PC-9 (cell line): ENCODE data around the gene IRX4. TPM values are rescaled to one million over a fixed set of nuclear protein-coding genes. Genes with fewer than 3 reads are reported as not detected.

Experiments used
- BruUV-seq: library from RNA; stranded (reverse); fragments of 400-500 nt; replicated peaks from 2 replicates; lab custom pipeline; 2021; lab: Mats Ljungman, UMichigan
- CTCF ChIA-PET: fragments of 300-600 bp; sonication (Branson Sonifier 250); formaldehyde crosslinking; loops from one replicate; lab custom pipeline; 2022; ENCODE audit warnings: antibody characterized with exemption; lab: Charles Lee
- POLR2A ChIA-PET: fragments of 300-600 bp; sonication (Branson Sonifier 250); formaldehyde crosslinking; loops from one replicate; lab custom pipeline; 2022; ENCODE audit warnings: antibody characterized with exemption; ENCODE audit not compliant: unreplicated experiment; lab: Charles Lee
- DNase-seq, 2 experiments: peaks; one replicate each; pipeline versions ENCODE4 v3.0.0 to v3.0.0-alpha.2; 2015 to 2022; ENCODE audit warnings: mixed read lengths in 1 of 2
- H2AFZ ChIP-seq: fragments of 200-600 bp; sonication (generic); 2 replicates; pipeline ENCODE4 v1.8.1; 2017; ENCODE audit warnings: antibody characterized with exemption
- H3F3A ChIP-seq: fragments of 200-600 bp; sonication (generic); 2 replicates; pipeline ENCODE4 v1.8.1; 2017; ENCODE audit warnings: antibody characterized with exemption, mild to moderate bottlenecking, low read depth; ENCODE audit not compliant: insufficient read depth
- H3K27ac ChIP-seq: fragments of 200-600 bp; sonication (generic); 2 replicates; pipeline ENCODE4 v1.6.1; 2016; ENCODE audit warnings: mixed run types
- H3K27me3 ChIP-seq: fragments of 200-600 bp; sonication (generic); 2 replicates; pipeline ENCODE4 v1.6.1; 2016; ENCODE audit warnings: low read depth, mixed run types; ENCODE audit not compliant: insufficient read depth
- H3K36me3 ChIP-seq: fragments of 200-600 bp; sonication (generic); 2 replicates; pipeline ENCODE4 v1.6.1; 2016; ENCODE audit warnings: low read depth, mixed run types
- H3K4me1 ChIP-seq: fragments of 200-600 bp; sonication (generic); replicated peaks from 2 replicates; pipeline ENCODE4 v1.6.1; 2016; ENCODE audit warnings: mixed run types; ENCODE audit not compliant: insufficient read depth
- H3K4me2 ChIP-seq: fragments of 200-600 bp; sonication (generic); 2 replicates; pipeline ENCODE4 v1.6.1; 2017; ENCODE audit warnings: mixed run types
- H3K4me3 ChIP-seq: fragments of 200-600 bp; sonication (generic); 2 replicates; pipeline ENCODE4 v1.6.1; 2016; ENCODE audit warnings: mixed run types
- H3K79me2 ChIP-seq: fragments of 200-600 bp; sonication (generic); 2 replicates; pipeline ENCODE4 v1.6.1; 2017; ENCODE audit warnings: low read depth, mixed run types
- H3K9me2 ChIP-seq: fragments of 200-600 bp; sonication (generic); 2 replicates; pipeline ENCODE4 v1.8.1; 2017; ENCODE audit warnings: mild to moderate bottlenecking; ENCODE audit not compliant: insufficient read depth
- H3K9me3 ChIP-seq: fragments of 200-600 bp; sonication (generic); 2 replicates; pipeline ENCODE4 v1.8.1; 2016; ENCODE audit warnings: low read depth; ENCODE audit not compliant: insufficient read depth
- H4K20me1 ChIP-seq: fragments of 200-600 bp; sonication (generic); 2 replicates; pipeline ENCODE4 v1.8.1; 2017; ENCODE audit not compliant: insufficient read depth
- CTCF ChIP-seq: fragments of 200-600 bp; sonication (generic); conservative IDR thresholded peaks from 2 replicates; pipeline ENCODE4 v1.6.1; 2017; ENCODE audit warnings: mixed run types, antibody characterized with exemption, mild to moderate bottlenecking, moderate library complexity
- EZH2 ChIP-seq: fragments of 200-600 bp; sonication (generic); IDR thresholded peaks from 2 replicates; pipeline ENCODE4 v1.8.0; 2017; ENCODE audit warnings: antibody characterized with exemption, low read depth
- intact Hi-C: fragments of 100-400 bp; cut with micrococcal nuclease; formaldehyde crosslinking; loops from one replicate; pipeline ENCODE4 v1.10.0; 2022; ENCODE audit not compliant: unreplicated experiment
- total RNA-seq: library from RNA; stranded (reverse); gene quantifications from 2 replicates; pipeline ENCODE4 v1.2.3, GENCODE V29; 2021

Gene IRX4
- total RNA-seq, 1 experiment from 2014 or later, result not detected

GRCh38 chr5:1899201-1899600 lies 16.5 kb upstream of the IRX4 start:
- Histone ChIP-seq H3K36me3 (no peaks in the 10 kb centered on the region), H3K27ac (no peak overlapping the region), H3K4me3 (no peak overlapping the region), H3K4me2 (no peak overlapping the region), H3K79me2 (no peaks in the 10 kb centered on the region), H3K4me1 (no peaks in the 10 kb centered on the region), H3K9me3 (no peaks in the 10 kb centered on the region), H2AFZ (no peak overlapping the region), H4K20me1 (no peaks in the 10 kb centered on the region), H3K9me2 (no peaks in the 10 kb centered on the region), H3F3A (no peaks in the 10 kb centered on the region), H3K27me3 (peaks cover 97% of the 10 kb centered on the region)
- DNase-seq, result no peak
- intact Hi-C loops, result no loop called here
- ChIA-PET CTCF (no interaction called here), POLR2A (no interaction called here)
- no TSS peak for BruUV-seq
- no peak for TF ChIP-seq CTCF
- no peak; the same call in 1 of the 2 replicates for TF ChIP-seq EZH2

- intact Hi-C loops, result no loop called here
- ChIA-PET CTCF (interaction anchor here (0.6 kb wide), 1 partner anchor 779 kb away, joined by 3 read pairs; no protein-coding TSS in a partner anchor), POLR2A (no interaction called here)
- no peak overlapping the region for H3K4me3 ChIP-seq
- no peaks in the 10 kb centered on the region for H3K9me2 ChIP-seq
- no peak overlapping the region for H2AFZ ChIP-seq
- no peaks in the 10 kb centered on the region for H3K36me3 ChIP-seq
- H3K27ac ChIP-seq, result no peak overlapping the region
- no peak overlapping the region for H3K4me2 ChIP-seq
- H3K9me3 ChIP-seq, result no peaks in the 10 kb centered on the region
- H3K79me2 ChIP-seq, result no peaks in the 10 kb centered on the region
- no peak for DNase-seq
- H3F3A ChIP-seq, result no peaks in the 10 kb centered on the region
- no peaks in the 10 kb centered on the region for H3K4me1 ChIP-seq
- BruUV-seq, result no TSS peak
- peaks cover 99% of the 10 kb centered on the region for H3K27me3 ChIP-seq
- TF ChIP-seq EZH2, result no peak; the same call in 1 of the 2 replicates
- TF ChIP-seq CTCF, result no peak
- no peaks in the 10 kb centered on the region for H4K20me1 ChIP-seq
Measured at GRCh38 chr5:1897816-1898450, 15.2 kb upstream of the IRX4 start.

DNA sequence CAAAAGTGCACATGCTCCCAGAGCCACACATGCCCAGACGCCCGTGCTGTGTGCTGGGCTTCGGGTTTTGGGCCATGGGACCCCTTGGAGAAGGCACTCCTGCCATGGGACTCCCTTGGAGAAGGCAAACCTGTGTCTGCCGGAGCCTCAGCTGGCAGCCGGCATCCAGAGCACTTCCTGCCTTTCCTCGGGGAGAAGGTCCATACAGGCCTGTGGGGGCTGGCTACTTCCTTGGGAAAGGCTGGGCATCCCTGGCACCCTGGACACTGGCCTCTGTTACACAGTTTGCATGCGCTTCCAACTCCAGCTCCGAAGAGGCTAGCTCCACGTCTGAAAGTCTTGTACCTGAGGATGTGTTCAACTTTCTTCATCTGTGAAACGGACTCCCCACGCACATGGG lies 14.7 kb upstream of the IRX4 start:
- peaks cover 100% of the 10 kb centered on the region for H3K27me3 ChIP-seq
- no peak overlapping the region for H3K4me3 ChIP-seq
- no peaks in the 10 kb centered on the region for H3K9me3 ChIP-seq
- ChIA-PET POLR2A (no interaction called here), CTCF (interaction anchor here (0.6 kb wide), 1 partner anchor 778 kb away, joined by 3 read pairs; no protein-coding TSS in a partner anchor)
- no peak overlapping the region for H3K4me2 ChIP-seq
- no peaks in the 10 kb centered on the region for H3F3A ChIP-seq
- intact Hi-C loops, result no loop called here
- no peak overlapping the region for H2AFZ ChIP-seq
- H3K79me2 ChIP-seq, result no peaks in the 10 kb centered on the region
- TF ChIP-seq CTCF, result no peak
- TF ChIP-seq EZH2, result no peak; the same call in 1 of the 2 replicates
- BruUV-seq, result no TSS peak
- no peaks in the 10 kb centered on the region for H3K36me3 ChIP-seq
- no peak for DNase-seq
- H4K20me1 ChIP-seq, result no peaks in the 10 kb centered on the region
- H3K4me1 ChIP-seq, result no peaks in the 10 kb centered on the region
- no peak overlapping the region for H3K27ac ChIP-seq
- no peaks in the 10 kb centered on the region for H3K9me2 ChIP-seq
